K562 (cell line): Measurements from ENCODE around the gene VPS35L. TPM values are rescaled to one million over a fixed set of nuclear protein-coding genes. Genes with fewer than 3 reads are reported as not detected.
A peak's percentile ranks its signal among the peaks of the same experiment; 100 is the strongest.

Experiments used
- ATF1 ChIP-seq, 2 experiments: fragments of 450-650 bp in 1 of 2; IDR thresholded peaks; 2 replicates each; pipeline ENCODE4 v1.6.1; 2016; ENCODE audit warnings: missing compliant biosample characterization in 1 of 2, missing genetic modification characterization in 1 of 2
- ATF7 ChIP-seq: fragments of 450-650 bp; IDR thresholded peaks from 2 replicates; pipeline ENCODE4 v1.7.1; 2014; ENCODE audit warnings: mild to moderate bottlenecking, moderate library complexity
- BACH1 ChIP-seq: fragments of 200-800 bp; sonication (Bioruptor generic); IDR thresholded peaks from 2 replicates; pipeline ENCODE4 v1.6.1; 2016; ENCODE audit warnings: missing genetic modification characterization, missing compliant biosample characterization
- CBFA2T3 ChIP-seq: fragments of 450-650 bp; IDR thresholded peaks from 2 replicates; pipeline ENCODE4 v1.6.1; 2017
- CC2D1A ChIP-seq: fragments of 450-650 bp; IDR thresholded peaks from 2 replicates; pipeline ENCODE4 v1.6.1; 2017; ENCODE audit warnings: mild to moderate bottlenecking
- ESRRB ChIP-seq: fragments of 250-450 bp; sonication (Bioruptor Pico); IDR thresholded peaks from 2 replicates; pipeline ENCODE4 v1.5.0; 2020; ENCODE audit warnings: mild to moderate bottlenecking, moderate library complexity, borderline replicate concordance
- ETV6 ChIP-seq, 3 experiments: fragments of 150-350 bp in 1 of 3; sonication (generic) in 1 of 3; formaldehyde crosslinking in 1 of 3; IDR thresholded peaks; 2 replicates each; pipeline versions ENCODE4 v1.6.1 to v1.8.0; 2014 to 2022; ENCODE audit warnings: borderline replicate concordance in 2 of 3, low read depth in 2 of 3, antibody characterized with exemption in 1 of 3, low read length in 1 of 3, mild to moderate bottlenecking in 1 of 3, missing genetic modification reagents in 1 of 3
- FOXJ3 ChIP-seq: sonication (generic); formaldehyde crosslinking; IDR thresholded peaks from 2 replicates; pipeline ENCODE4 v1.4.0; 2020; ENCODE audit warnings: mild to moderate bottlenecking, missing genetic modification reagents
- HDAC8 ChIP-seq: fragments of 450-650 bp; IDR thresholded peaks from 2 replicates; pipeline ENCODE4 v1.6.1; 2016; ENCODE audit warnings: mild to moderate bottlenecking, missing genetic modification characterization, moderate library complexity, missing compliant biosample characterization
- HDGF ChIP-seq: fragments of 450-650 bp; IDR thresholded peaks from 2 replicates; pipeline ENCODE4 v1.6.1; 2016
- IFI16 ChIP-seq: fragments of 250-450 bp; sonication (Bioruptor Pico); IDR thresholded peaks from 2 replicates; pipeline ENCODE4 v2.1.2; 2022; ENCODE audit warnings: mild to moderate bottlenecking, inconsistent platforms
- JUND ChIP-seq, 2 experiments: IDR thresholded peaks; 2 replicates in 1 of 2; 3 replicates in 1 of 2; pipeline ENCODE4 v1.6.1; 2011; ENCODE audit warnings: borderline replicate concordance in 2 of 2, low read depth in 2 of 2, low read length in 2 of 2, improper control_type of control experiment in 1 of 2, missing biosample characterization in 1 of 2, missing genetic modification characterization in 1 of 2, missing genetic modification reagents in 1 of 2
- KAT8 ChIP-seq: fragments of 450-650 bp; IDR thresholded peaks from 2 replicates; pipeline ENCODE4 v1.6.1; 2016; ENCODE audit warnings: low read depth, mild to moderate bottlenecking
- MCM2 ChIP-seq: fragments of 450-650 bp; IDR thresholded peaks from 2 replicates; pipeline ENCODE4 v1.6.1; 2017; ENCODE audit warnings: low read depth, mild to moderate bottlenecking
- NELFE ChIP-seq: IDR thresholded peaks from 2 replicates; pipeline ENCODE4 v1.6.1; 2011; ENCODE audit warnings: mild to moderate bottlenecking; ENCODE audit not compliant: insufficient read depth, insufficient read length
- RCOR1 ChIP-seq, 2 experiments: IDR thresholded peaks; 2 replicates each; pipeline ENCODE4 v1.6.1; 2012; ENCODE audit warnings: low read depth in 2 of 2, low read length in 2 of 2, borderline replicate concordance in 1 of 2, improper control_type of control experiment in 1 of 2
- SMARCA4 ChIP-seq: fragments of 450-650 bp; IDR thresholded peaks from 2 replicates; pipeline ENCODE4 v1.6.1; 2016
- ZNF280B ChIP-seq: fragments of 250-450 bp; sonication (Bioruptor Pico); IDR thresholded peaks from 2 replicates; pipeline ENCODE4 v1.5.1; 2021; ENCODE audit warnings: mild to moderate bottlenecking
- polyA plus RNA-seq, 8 experiments: library from polyadenylated mRNA; depleted of rRNA in 4 of 8; stranded (reverse) in 5 of 8; unstranded in 3 of 8; fragments of >200 nt; fragmentation: Nextera tagmentation in 2 of 8; fragmentation: Illumina TruSeq in 1 of 8; extraction: Ambion mirVana in 2 of 8; extraction: Trizol in 1 of 8; gene quantifications; 2 replicates each; pipeline versions ENCODE4 v1.2.1 to v1.2.3, GENCODE V29; 2011 to 2014; ENCODE audit warnings: inconsistent platforms in 1 of 8, missing spikeins in 1 of 8
- total RNA-seq, 7 experiments: library from RNA; depleted of rRNA in 6 of 7; stranded (reverse); fragments of >200 nt in 6 of 7; fragmentation: Illumina TruSeq in 2 of 7; extraction: Trizol in 2 of 7; gene quantifications; 2 replicates each; pipeline versions ENCODE4 v1.2.1 to v1.2.3, GENCODE V29; 2011 to 2021; ENCODE audit warnings: low replicate concordance in 1 of 7
- TF ChIP-seq, protein P1 (sequence below): IDR thresholded peaks from 2 replicates; pipeline ENCODE4 v1.6.1; 2011; ENCODE audit warnings: borderline replicate concordance, low read depth, mild to moderate bottlenecking, moderate library complexity, low read length; ENCODE audit not compliant: insufficient read depth, poor library complexity, severe bottlenecking
- TF ChIP-seq, protein P2 (sequence below): conservative IDR thresholded peaks from 2 replicates; pipeline ENCODE4 v1.6.1; 2011; ENCODE audit warnings: low read depth, mild to moderate bottlenecking, low read length; ENCODE audit not compliant: control insufficient read depth

Gene VPS35L
- total and polyA plus RNA-seq, 9 of the 15 experiments (the other 6 are each of a cell fraction or from before 2014, with no cell fraction given), result 10.2 to 30.4 (median 20.1) TPM

DNA sequence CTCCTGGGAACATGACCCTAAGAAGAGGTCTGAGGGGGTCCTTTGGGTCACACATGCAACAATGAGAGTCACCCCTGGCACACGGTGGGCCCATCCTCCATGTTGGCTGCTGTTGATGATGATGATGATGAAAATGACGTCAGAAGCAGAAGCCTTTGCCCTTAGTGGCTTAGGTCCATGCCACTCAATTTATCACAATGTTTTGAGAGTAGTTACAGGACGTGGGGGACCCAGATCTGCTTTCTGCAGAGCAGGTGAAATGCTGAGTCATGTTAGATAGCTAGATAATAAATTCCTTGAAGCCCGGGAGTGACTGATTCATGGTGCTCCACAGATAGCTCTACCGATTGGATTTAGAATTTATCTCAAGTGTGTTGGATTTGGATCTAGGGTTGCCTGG, 53.9 kb downstream of the VPS35L start (continued):
- TF ChIP-seq ETV6 (IDR thresholded peaks at IDR 0.05; ENCODE audit: borderline replicate concordance in 1 of 2, low read depth in 2 of 2, low read length in 1 of 2), result no peak
- TF ChIP-seq ETV6 (CRISPR knock-in tag; IDR thresholded peaks at IDR 0.05; ENCODE audit: borderline replicate concordance), result no peak
- peak; percentile 28; the same call in 1 of the 2 replicates for TF ChIP-seq CBFA2T3
- TF ChIP-seq ESRRB, result no peak
- TF ChIP-seq, protein P1, sequence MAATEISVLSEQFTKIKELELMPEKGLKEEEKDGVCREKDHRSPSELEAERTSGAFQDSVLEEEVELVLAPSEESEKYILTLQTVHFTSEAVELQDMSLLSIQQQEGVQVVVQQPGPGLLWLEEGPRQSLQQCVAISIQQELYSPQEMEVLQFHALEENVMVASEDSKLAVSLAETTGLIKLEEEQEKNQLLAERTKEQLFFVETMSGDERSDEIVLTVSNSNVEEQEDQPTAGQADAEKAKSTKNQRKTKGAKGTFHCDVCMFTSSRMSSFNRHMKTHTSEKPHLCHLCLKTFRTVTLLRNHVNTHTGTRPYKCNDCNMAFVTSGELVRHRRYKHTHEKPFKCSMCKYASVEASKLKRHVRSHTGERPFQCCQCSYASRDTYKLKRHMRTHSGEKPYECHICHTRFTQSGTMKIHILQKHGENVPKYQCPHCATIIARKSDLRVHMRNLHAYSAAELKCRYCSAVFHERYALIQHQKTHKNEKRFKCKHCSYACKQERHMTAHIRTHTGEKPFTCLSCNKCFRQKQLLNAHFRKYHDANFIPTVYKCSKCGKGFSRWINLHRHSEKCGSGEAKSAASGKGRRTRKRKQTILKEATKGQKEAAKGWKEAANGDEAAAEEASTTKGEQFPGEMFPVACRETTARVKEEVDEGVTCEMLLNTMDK, result no peak
- peak; percentile 70; the same call in 1 of the 2 replicates for TF ChIP-seq ATF7
- 0 out of 2 replicates have a peak, but pooled peaks have one; percentile 36 for TF ChIP-seq SMARCA4
- no peak for TF ChIP-seq NELFE
- peak; percentile 92 for TF ChIP-seq BACH1 (tag)
- no peak for TF ChIP-seq KAT8
- peak; percentile 50; the same call in 1 of the 2 replicates for TF ChIP-seq JUND (IDR thresholded peaks at IDR 0.05; ENCODE audit: borderline replicate concordance, low read depth, low read length)
- no peak; the same call in 2 of the 3 replicates for TF ChIP-seq JUND (tag; IDR thresholded peaks at IDR 0.05; ENCODE audit: borderline replicate concordance, low read depth, low read length)
- TF ChIP-seq, protein P2, sequence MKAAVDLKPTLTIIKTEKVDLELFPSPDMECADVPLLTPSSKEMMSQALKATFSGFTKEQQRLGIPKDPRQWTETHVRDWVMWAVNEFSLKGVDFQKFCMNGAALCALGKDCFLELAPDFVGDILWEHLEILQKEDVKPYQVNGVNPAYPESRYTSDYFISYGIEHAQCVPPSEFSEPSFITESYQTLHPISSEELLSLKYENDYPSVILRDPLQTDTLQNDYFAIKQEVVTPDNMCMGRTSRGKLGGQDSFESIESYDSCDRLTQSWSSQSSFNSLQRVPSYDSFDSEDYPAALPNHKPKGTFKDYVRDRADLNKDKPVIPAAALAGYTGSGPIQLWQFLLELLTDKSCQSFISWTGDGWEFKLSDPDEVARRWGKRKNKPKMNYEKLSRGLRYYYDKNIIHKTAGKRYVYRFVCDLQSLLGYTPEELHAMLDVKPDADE, result no peak
- TF ChIP-seq CC2D1A, result no peak
- no peak for TF ChIP-seq IFI16
- TF ChIP-seq RCOR1 (IDR thresholded peaks at IDR 0.05; ENCODE audit: borderline replicate concordance in 1 of 2, low read depth in 2 of 2, low read length in 2 of 2), result 0 out of 4 replicates have a peak, but pooled peaks of 1 of the 2 experiments have one; percentile 8
- no peak for TF ChIP-seq FOXJ3 (CRISPR knock-in tag)
- no peak for TF ChIP-seq HDGF
- no peak for TF ChIP-seq ZNF280B (CRISPR knock-in tag)
- no peak for TF ChIP-seq ATF1 (CRISPR knock-in tag; IDR thresholded peaks at IDR 0.05)
- peak; percentile 92 for TF ChIP-seq ATF1 (tag; IDR thresholded peaks at IDR 0.05)
- TF ChIP-seq MCM2, result no peak
- TF ChIP-seq HDAC8 (tag), result no peak
